HepG2 (cell line): ENCODE measurements around the gene GCH1. TPM values are rescaled to one million over a fixed set of nuclear protein-coding genes. Genes with fewer than 3 reads are reported as not detected.

ENCODE experiments used
- AKAP8 ChIP-seq: sonication (generic); formaldehyde crosslinking; IDR thresholded peaks from 2 replicates; pipeline ENCODE4 v1.5.1; 2020; ENCODE audit warnings: mild to moderate bottlenecking, missing genetic modification reagents
- DRAP1 ChIP-seq: IDR thresholded peaks from 2 replicates; pipeline ENCODE4 v1.6.1; 2016; ENCODE audit warnings: missing genetic modification reagents, missing compliant biosample characterization
- FOXK2 ChIP-seq: fragments of 450-650 bp; IDR thresholded peaks from 2 replicates; pipeline ENCODE4 v1.6.1; 2016
- HINFP ChIP-seq: sonication (generic); formaldehyde crosslinking; IDR thresholded peaks from 2 replicates; pipeline ENCODE4 v1.4.0; 2020; ENCODE audit warnings: low read depth, mild to moderate bottlenecking, missing genetic modification reagents
- HOXD1 ChIP-seq: sonication (generic); formaldehyde crosslinking; IDR thresholded peaks from 2 replicates; pipeline ENCODE4 v1.5.0; 2020; ENCODE audit warnings: missing genetic modification reagents
- IKZF4 ChIP-seq: sonication (generic); formaldehyde crosslinking; IDR thresholded peaks from 2 replicates; pipeline ENCODE4 v1.5.1; 2020; ENCODE audit warnings: borderline replicate concordance, mild to moderate bottlenecking, low read depth, missing genetic modification reagents; ENCODE audit errors: not compliant biosample characterization
- MXD3 ChIP-seq: IDR thresholded peaks from 2 replicates; pipeline ENCODE4 v1.6.1; 2016; ENCODE audit warnings: mild to moderate bottlenecking, missing biosample characterization, missing genetic modification reagents
- NR0B2 ChIP-seq: sonication (generic); formaldehyde crosslinking; IDR thresholded peaks from 2 replicates; pipeline ENCODE4 v1.4.0; 2020; ENCODE audit warnings: mild to moderate bottlenecking, missing genetic modification reagents
- TEAD3 ChIP-seq: optimal IDR thresholded peaks from 2 replicates; pipeline ENCODE3; 2016; ENCODE audit warnings: borderline replicate concordance
- ZNF160 ChIP-seq: sonication (generic); formaldehyde crosslinking; IDR thresholded peaks from 2 replicates; pipeline ENCODE4 v1.8.0; 2022; ENCODE audit warnings: mild to moderate bottlenecking, inconsistent platforms, missing genetic modification reagents
- ZNF234 ChIP-seq: sonication (generic); formaldehyde crosslinking; conservative IDR thresholded peaks from 2 replicates; pipeline ENCODE4 v1.5.1; 2020; ENCODE audit warnings: mild to moderate bottlenecking, missing genetic modification reagents
- ZNF414 ChIP-seq: sonication (generic); formaldehyde crosslinking; IDR thresholded peaks from 2 replicates; pipeline ENCODE4 v1.5.0; 2020; ENCODE audit warnings: missing genetic modification reagents
- ZNF589 ChIP-seq: sonication (generic); formaldehyde crosslinking; conservative IDR thresholded peaks from 2 replicates; pipeline ENCODE4 v1.8.0; 2022; ENCODE audit warnings: mild to moderate bottlenecking, moderate library complexity, missing genetic modification reagents
- ZNF703 ChIP-seq: sonication (generic); formaldehyde crosslinking; IDR thresholded peaks from 2 replicates; pipeline ENCODE4 v1.5.1; 2020; ENCODE audit warnings: missing genetic modification reagents, mild to moderate bottlenecking, moderate library complexity, borderline replicate concordance
- ZNF710 ChIP-seq: sonication (generic); formaldehyde crosslinking; IDR thresholded peaks from 2 replicates; pipeline ENCODE4 v1.5.0; 2020; ENCODE audit warnings: mild to moderate bottlenecking, missing genetic modification reagents, borderline replicate concordance
- ZSCAN25 ChIP-seq: sonication (generic); formaldehyde crosslinking; IDR thresholded peaks from 2 replicates; pipeline ENCODE4 v1.8.0; 2022; ENCODE audit warnings: mild to moderate bottlenecking, missing genetic modification reagents
- polyA plus RNA-seq, 8 experiments: library from polyadenylated mRNA; depleted of rRNA in 3 of 8; stranded (reverse) in 7 of 8; unstranded in 1 of 8; fragments of >200 nt; fragmentation: Illumina TruSeq in 4 of 8; extraction: Trizol in 4 of 8; gene quantifications; 2 replicates each; pipeline versions ENCODE4 v1.2.1 to v1.2.3, GENCODE V29; 2011 to 2016; ENCODE audit warnings: low read depth in 4 of 8, missing spikeins in 1 of 8, mixed read lengths in 1 of 8; ENCODE audit not compliant: insufficient read depth in 1 of 8
- total RNA-seq, 5 experiments: library from RNA; depleted of rRNA; stranded (reverse); fragments of >200 nt; fragmentation: Illumina TruSeq; extraction: Trizol; gene quantifications; 2 replicates each; pipeline ENCODE4 v1.2.3, GENCODE V29; 2016; ENCODE audit warnings: low read depth in 1 of 5
- TF ChIP-seq, protein P1 (sequence below): IDR thresholded peaks from 2 replicates; pipeline ENCODE4 v1.6.1; 2016; ENCODE audit warnings: low read depth, borderline replicate concordance
- TF ChIP-seq, protein P2 (sequence below): sonication (generic); formaldehyde crosslinking; IDR thresholded peaks from 2 replicates; pipeline ENCODE4 v1.4.0; 2020; ENCODE audit warnings: mild to moderate bottlenecking, missing genetic modification reagents, borderline replicate concordance
- TF ChIP-seq, protein P3 (sequence below): sonication (generic); formaldehyde crosslinking; IDR thresholded peaks from 2 replicates; pipeline ENCODE4 v1.4.0; 2020; ENCODE audit warnings: missing genetic modification reagents

The GCH1 gene
- total and polyA plus RNA-seq, 2 of the 13 experiments (the other 11 are each of a cell fraction or from before 2014, with no cell fraction given) = 15.0 to 25.2 TPM

- TF ChIP-seq ZNF710 (CRISPR knock-in tag) (peak; percentile 29; the same call in 1 of the 2 replicates), DRAP1 (CRISPR knock-in tag) (peak; percentile 63), ZSCAN25 (no peak), HINFP (CRISPR knock-in tag) (no peak), ZNF414 (no peak), TEAD3 (CRISPR knock-in tag) (peak; percentile 85), AKAP8 (CRISPR knock-in tag) (peak; percentile 67; the same call in 1 of the 2 replicates), NR0B2 (no peak), ZNF234 (no peak), FOXK2 (peak; percentile 23; the same call in 1 of the 2 replicates), IKZF4 (no peak), ZNF160 (no peak), MXD3 (no peak), ZNF589 (no peak), ZNF703 (no peak), HOXD1 (CRISPR knock-in tag) (0 out of 2 replicates have a peak, but pooled peaks have one; percentile 73)
- TF ChIP-seq, protein P1, sequence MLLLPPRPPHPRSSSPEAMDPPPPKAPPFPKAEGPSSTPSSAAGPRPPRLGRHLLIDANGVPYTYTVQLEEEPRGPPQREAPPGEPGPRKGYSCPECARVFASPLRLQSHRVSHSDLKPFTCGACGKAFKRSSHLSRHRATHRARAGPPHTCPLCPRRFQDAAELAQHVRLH (CRISPR knock-in tag) = peak; percentile 76; the same call in 1 of the 2 replicates
- TF ChIP-seq, protein P2, sequence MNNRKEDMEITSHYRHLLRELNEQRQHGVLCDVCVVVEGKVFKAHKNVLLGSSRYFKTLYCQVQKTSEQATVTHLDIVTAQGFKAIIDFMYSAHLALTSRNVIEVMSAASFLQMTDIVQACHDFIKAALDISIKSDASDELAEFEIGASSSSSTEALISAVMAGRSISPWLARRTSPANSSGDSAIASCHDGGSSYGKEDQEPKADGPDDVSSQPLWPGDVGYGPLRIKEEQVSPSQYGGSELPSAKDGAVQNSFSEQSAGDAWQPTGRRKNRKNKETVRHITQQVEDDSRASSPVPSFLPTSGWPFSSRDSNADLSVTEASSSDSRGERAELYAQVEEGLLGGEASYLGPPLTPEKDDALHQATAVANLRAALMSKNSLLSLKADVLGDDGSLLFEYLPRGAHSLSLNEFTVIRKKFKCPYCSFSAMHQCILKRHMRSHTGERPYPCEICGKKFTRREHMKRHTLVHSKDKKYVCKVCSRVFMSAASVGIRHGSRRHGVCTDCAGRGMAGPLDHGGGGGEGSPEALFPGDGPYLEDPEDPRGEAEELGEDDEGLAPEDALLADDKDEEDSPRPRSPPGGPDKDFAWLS (CRISPR knock-in tag) = no peak
- TF ChIP-seq, protein P3, sequence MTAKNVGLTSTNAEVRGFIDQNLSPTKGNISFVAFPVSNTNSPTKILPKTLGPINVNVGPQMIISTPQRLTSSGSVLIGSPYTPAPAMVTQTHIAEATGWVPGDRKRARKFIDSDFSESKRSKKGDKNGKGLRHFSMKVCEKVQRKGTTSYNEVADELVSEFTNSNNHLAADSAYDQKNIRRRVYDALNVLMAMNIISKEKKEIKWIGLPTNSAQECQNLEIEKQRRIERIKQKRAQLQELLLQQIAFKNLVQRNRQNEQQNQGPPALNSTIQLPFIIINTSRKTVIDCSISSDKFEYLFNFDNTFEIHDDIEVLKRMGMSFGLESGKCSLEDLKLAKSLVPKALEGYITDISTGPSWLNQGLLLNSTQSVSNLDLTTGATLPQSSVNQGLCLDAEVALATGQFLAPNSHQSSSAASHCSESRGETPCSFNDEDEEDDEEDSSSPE = 0 out of 2 replicates have a peak, but pooled peaks have one; percentile 37
Observed at GRCh38 chr14:54837508-54838149, 65.0 kb downstream of the GCH1 start (continued).
